Measurements from ENCODE around the gene GABRG3. TPM values are rescaled to one million over a fixed set of nuclear protein-coding genes. Genes with fewer than 3 reads are reported as not detected.

Gene GABRG3
- polyA plus RNA-seq, 1 donor (not counting 4 experiments of a cell fraction or from before 2014, with no cell fraction given), result not detected

DNA sequence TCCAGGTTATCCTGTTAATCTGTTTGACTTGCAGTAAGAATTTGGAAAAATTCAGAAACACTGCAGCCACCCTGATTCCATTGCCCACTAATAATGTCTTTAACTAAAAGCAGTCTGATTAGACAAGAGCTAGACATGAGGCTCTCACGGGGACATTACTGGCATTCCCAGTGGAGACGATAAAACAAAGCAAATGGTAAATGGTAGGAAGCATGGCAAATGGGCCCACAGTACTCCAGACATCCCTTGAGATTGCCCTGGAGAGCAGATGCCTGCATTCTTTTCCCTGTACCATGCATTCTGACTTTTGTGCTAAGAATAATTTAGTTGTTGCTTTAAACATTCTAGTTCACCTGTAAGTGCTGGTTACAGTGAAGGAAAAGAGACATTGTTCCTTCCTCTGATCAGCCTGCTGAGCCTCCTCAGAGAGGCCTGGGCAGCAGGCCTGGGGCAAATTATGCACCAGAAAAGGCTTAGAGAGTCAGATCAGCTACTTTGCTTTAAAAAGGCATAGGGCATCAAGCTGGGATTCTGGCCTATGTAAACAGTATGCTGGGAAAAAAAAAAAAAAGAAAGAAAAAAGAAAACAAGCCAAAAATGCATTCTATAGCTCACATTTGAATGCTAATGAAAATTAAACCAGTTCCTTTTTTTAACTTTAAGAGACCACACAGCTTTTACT is 204.6 kb downstream of the GABRG3 start:
- Histone ChIP-seq H3K4me1 (ENCODE audit: control insufficient read depth, extremely low read depth, insufficient read depth, low read length) (no peaks in the 10 kb centered on the region), H3K9ac (ENCODE audit: control insufficient read depth, extremely low read depth, insufficient read depth, low read length) (no peak overlapping the region), H3K4me2 (ENCODE audit: control insufficient read depth, extremely low read depth, insufficient read depth, low read depth, low read length) (no peak overlapping the region), H3K79me2 (ENCODE audit: control insufficient read depth, insufficient read depth, low read length) (no peaks in the 10 kb centered on the region), H3K36me3 (ENCODE audit: control insufficient read depth in 2 of 2, extremely low read depth in 1 of 2, insufficient read depth in 2 of 2, low read length in 2 of 2) (no peaks in the 10 kb centered on the region), H3K9me3 (ENCODE audit: control insufficient read depth, low read depth, low read length) (peaks cover 5% of the 10 kb centered on the region), H2AFZ (ENCODE audit: control insufficient read depth, low read length) (no peak overlapping the region), H3K9me1 (ENCODE audit: control insufficient read depth, extremely low read depth, insufficient read depth, low read length) (no peaks in the 10 kb centered on the region), H3K27ac (ENCODE audit: control insufficient read depth, insufficient read depth, low read length) (no peak overlapping the region), H3K4me3 (ENCODE audit: control insufficient read depth in 2 of 3, extremely low read depth in 1 of 3, insufficient read depth in 2 of 3, low read depth in 1 of 3, low read length in 3 of 3) (no peak overlapping the region), H3K27me3 (ENCODE audit: control insufficient read depth, extremely low read depth, insufficient read depth, low read length) (no peaks in the 10 kb centered on the region), H4K20me1 (ENCODE audit: control insufficient read depth, extremely low read depth, insufficient read depth, low read length) (no peaks in the 10 kb centered on the region)
- DNase-seq (ENCODE audit: low read depth, low spot score) (no peak), FAIRE-seq (no peak)
- dilution Hi-C loops (cut with MboI; ENCODE audit: extremely low pct_ligation_motif_present, low sequenced_read_pairs), result no loop called here
- TF ChIP-seq EZH2 (IDR thresholded peaks at IDR 0.05; ENCODE audit: low read length), result no peak
- TF ChIP-seq CTCF (optimal IDR thresholded peaks at IDR 0.05 in 1 of 3, IDR thresholded peaks at IDR 0.05 in 1 of 3, conservative IDR thresholded peaks at IDR 0.05 in 1 of 3; ENCODE audit: extremely low read depth in 1 of 3, insufficient read depth in 2 of 3, low read length in 3 of 3), result no peak

DNA sequence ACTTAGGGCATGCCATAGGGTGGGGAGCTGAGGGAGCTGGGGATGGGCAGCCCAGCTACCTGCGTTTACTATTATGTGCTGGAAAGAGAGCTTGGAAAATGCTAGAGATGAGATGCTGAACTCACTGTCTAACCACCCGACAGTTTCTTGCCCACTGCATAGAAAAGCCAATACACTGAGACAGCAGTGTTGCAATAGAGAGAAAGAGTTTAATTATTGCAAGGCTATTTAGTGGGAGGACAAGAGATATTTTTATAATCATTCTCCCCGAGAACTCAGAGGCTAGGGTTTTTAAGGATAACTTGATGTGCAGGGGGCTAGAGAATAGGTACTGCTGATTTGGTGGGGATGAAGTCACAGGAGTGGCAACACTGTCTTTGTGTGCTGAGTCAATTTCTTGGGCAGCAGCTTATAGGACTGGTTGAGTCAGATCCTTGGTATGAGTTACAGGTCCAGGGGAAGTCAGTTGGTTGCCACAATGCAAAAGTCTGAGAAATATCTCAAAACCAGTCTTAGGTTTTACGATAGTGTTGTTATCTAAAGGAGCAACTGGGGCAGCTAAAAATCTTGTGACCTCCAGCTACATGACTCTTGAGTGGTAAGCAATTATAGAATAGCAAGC is 205.9 kb downstream of the GABRG3 start:
- Histone ChIP-seq H3K4me2 (ENCODE audit: control insufficient read depth, extremely low read depth, insufficient read depth, low read depth, low read length) (no peak overlapping the region), H3K27me3 (ENCODE audit: control insufficient read depth, extremely low read depth, insufficient read depth, low read length) (no peaks in the 10 kb centered on the region), H3K27ac (ENCODE audit: control insufficient read depth, insufficient read depth, low read length) (no peak overlapping the region), H3K4me1 (ENCODE audit: control insufficient read depth, extremely low read depth, insufficient read depth, low read length) (no peaks in the 10 kb centered on the region), H3K9me1 (ENCODE audit: control insufficient read depth, extremely low read depth, insufficient read depth, low read length) (no peaks in the 10 kb centered on the region), H3K4me3 (ENCODE audit: control insufficient read depth in 2 of 3, extremely low read depth in 1 of 3, insufficient read depth in 2 of 3, low read depth in 1 of 3, low read length in 3 of 3) (no peak overlapping the region), H2AFZ (ENCODE audit: control insufficient read depth, low read length) (no peak overlapping the region), H3K9me3 (ENCODE audit: control insufficient read depth, low read depth, low read length) (peaks cover 5% of the 10 kb centered on the region), H4K20me1 (ENCODE audit: control insufficient read depth, extremely low read depth, insufficient read depth, low read length) (no peaks in the 10 kb centered on the region), H3K9ac (ENCODE audit: control insufficient read depth, extremely low read depth, insufficient read depth, low read length) (no peak overlapping the region), H3K36me3 (ENCODE audit: control insufficient read depth in 2 of 2, extremely low read depth in 1 of 2, insufficient read depth in 2 of 2, low read length in 2 of 2) (no peaks in the 10 kb centered on the region), H3K79me2 (ENCODE audit: control insufficient read depth, insufficient read depth, low read length) (no peaks in the 10 kb centered on the region)
- DNase-seq (ENCODE audit: low read depth, low spot score), result no peak
- TF ChIP-seq CTCF (optimal IDR thresholded peaks at IDR 0.05 in 1 of 3, IDR thresholded peaks at IDR 0.05 in 1 of 3, conservative IDR thresholded peaks at IDR 0.05 in 1 of 3; ENCODE audit: extremely low read depth in 1 of 3, insufficient read depth in 2 of 3, low read length in 3 of 3) (no peak), EZH2 (IDR thresholded peaks at IDR 0.05; ENCODE audit: low read length) (no peak)
- no peak for FAIRE-seq
- dilution Hi-C loops (cut with MboI; ENCODE audit: extremely low pct_ligation_motif_present, low sequenced_read_pairs), result no loop called here
